Ramos (cell line): ENCODE results near the gene CROT.

Experiments
- in situ Hi-C: fragments of 300-500 bp; cut with MboI; formaldehyde crosslinking; loops from one replicate; pipeline ENCODE4 v1.14.3; 2022; ENCODE audit warnings: low sequenced_read_pairs; ENCODE audit not compliant: unreplicated experiment

CROT gene

GRCh38 chr7:87411186-87411585, 65.7 kb downstream of the CROT start:
- in situ Hi-C loops: loop anchor here (5.0 to 10.0 kb wide), 2 partner anchors 99 to 476 kb away; no protein-coding TSS in a partner anchor

GRCh38 chr7:87413029-87413428, 67.6 kb downstream of the CROT start:
- in situ Hi-C loops: loop anchor here (5.0 to 10.0 kb wide), 2 partner anchors 101 to 478 kb away; no protein-coding TSS in a partner anchor

GRCh38 chr7:87413951-87414793, 68.7 kb downstream of the CROT start:
- in situ Hi-C loops: loop anchor here (5.0 to 10.0 kb wide), 2 partner anchors 102 to 479 kb away; no protein-coding TSS in a partner anchor

GRCh38 chr7:87414794-87415188, 69.3 kb downstream of the CROT start:
- in situ Hi-C loops: loop anchor here (5.0 to 10.0 kb wide), 2 partner anchors 102 to 480 kb away; no protein-coding TSS in a partner anchor

- in situ Hi-C loops: loop anchor here (10.0 kb wide), 1 partner anchor 482 kb away; no protein-coding TSS in a partner anchor
These were observed 71.5 kb downstream of the CROT start for GRCh38 chr7:87416682-87417587.

GRCh38 chr7:87420173-87420572, 74.7 kb downstream of the CROT start:
- in situ Hi-C loops: no loop called here

GRCh38 chr7:87424075-87424474, 78.6 kb downstream of the CROT start:
- in situ Hi-C loops: no loop called here

- in situ Hi-C loops: no loop called here
These were observed 80.7 kb downstream of the CROT start for GRCh38 chr7:87426160-87426559.

- in situ Hi-C loops: no loop called here
These were observed 81.8 kb downstream of the CROT start for GRCh38 chr7:87427288-87427687.

- in situ Hi-C loops: no loop called here
These were observed 87.1 kb downstream of the CROT start for GRCh38 chr7:87432536-87432935.

- in situ Hi-C loops: no loop called here
These were observed 90.1 kb downstream of the CROT start for GRCh38 chr7:87435546-87435945.

- in situ Hi-C loops: no loop called here
These were observed 100.4 kb downstream of the CROT start for GRCh38 chr7:87445897-87446296.

GRCh38 chr7:87447116-87447635, 101.7 kb downstream of the CROT start:
- in situ Hi-C loops: no loop called here

- in situ Hi-C loops: no loop called here
These were observed 102.9 kb downstream of the CROT start for GRCh38 chr7:87448388-87448787.
